ENCODE data around the gene HMCN2. TPM values are rescaled to one million over a fixed set of nuclear protein-coding genes. Genes with fewer than 3 reads are reported as not detected.

The HMCN2 gene
- total RNA-seq, 1 experiment from 2014 or later: 8.6 TPM

GRCh38 chr9:130390986-130391385, 125.4 kb downstream of the HMCN2 start:
- H2AFZ ChIP-seq (ENCODE audit: low read length): no peak overlapping the region
- H4K5ac ChIP-seq (ENCODE audit: insufficient read length, low read depth, low read length): no peak overlapping the region
- no peak overlapping the region for H3K18ac ChIP-seq (ENCODE audit: insufficient read length, low read depth, low read length)
- no peak overlapping the region for H2BK120ac ChIP-seq (ENCODE audit: low read depth, low read length, poor library complexity, severe bottlenecking)
- H3K56ac ChIP-seq (ENCODE audit: insufficient read length, low read depth, low read length): no peak overlapping the region
- DNase-seq: no peak
- H3K14ac ChIP-seq (ENCODE audit: insufficient read depth, low read length): no peak overlapping the region
- H4K20me1 ChIP-seq (ENCODE audit: control insufficient read depth, insufficient read depth, insufficient read length): no peaks in the 10 kb centered on the region
- no peaks in the 10 kb centered on the region for H3K79me1 ChIP-seq (ENCODE audit: insufficient read depth, low read depth, low read length, poor library complexity, severe bottlenecking)
- peaks cover 3 to 36% (median 3%) of the 10 kb centered on the region in 3 experiments; a peak in 5 of 7 replicates for H3K36me3 Mint-ChIP-seq (ENCODE audit: insufficient read depth in 1 of 3, low read depth in 3 of 3)
- no peak overlapping the region for H3K4me2 ChIP-seq (ENCODE audit: insufficient read depth, insufficient read length, low read length)
- H3K27me3 ChIP-seq (ENCODE audit: insufficient read depth, low read length): no peaks in the 10 kb centered on the region
- H3K23ac ChIP-seq (ENCODE audit: insufficient read length, low read depth, low read length): no peak overlapping the region
- peaks cover 1% of the 10 kb centered on the region; the same call in 1 of the 2 replicates for H3K27me3 Mint-ChIP-seq (ENCODE audit: low read depth)
- no peak overlapping the region for H3K9ac ChIP-seq (ENCODE audit: extremely low read depth, insufficient read length, low read length)
- no peak overlapping the region for H3K4me3 Mint-ChIP-seq
- no peaks in the 10 kb centered on the region for H3K9me3 ChIP-seq (ENCODE audit: control insufficient read depth, low read depth, low read length)
- WGBS (ENCODE audit: extremely low coverage, insufficient read length, low lambda C conversion rate): no CpG with 5 or more reads among the region's 27 CpGs
- TF ChIP-seq CTCF (conservative IDR thresholded peaks at IDR 0.05): no peak
- no peaks in the 10 kb centered on the region for H3K79me2 ChIP-seq (ENCODE audit: insufficient read depth, low read length)
- no peak overlapping the region for H3K27ac Mint-ChIP-seq
- no peaks in the 10 kb centered on the region for H3K4me1 ChIP-seq (ENCODE audit: insufficient read depth, low read length)
- no peak overlapping the region for H2BK5ac ChIP-seq (ENCODE audit: insufficient read length, low read length)
- peaks cover 16 to 19% of the 10 kb centered on the region in 2 experiments for H3K4me1 Mint-ChIP-seq
- no peak overlapping the region for H2AK5ac ChIP-seq (ENCODE audit: insufficient read length, low read length)
- H3K23me2 ChIP-seq (ENCODE audit: insufficient read length, low read depth, low read length, poor library complexity, severe bottlenecking): no peaks in the 10 kb centered on the region
- H3K9me3 Mint-ChIP-seq: no peaks in the 10 kb centered on the region; a peak in 2 of 5 replicates
- no peak overlapping the region for H2BK15ac ChIP-seq (ENCODE audit: low read depth, low read length)
- no peak overlapping the region for H3K27ac ChIP-seq (ENCODE audit: insufficient read length, low read depth, low read length)
- H3K4ac ChIP-seq (ENCODE audit: low read depth, low read length): no peak overlapping the region
- H4K91ac ChIP-seq (ENCODE audit: insufficient read length, low read depth, low read length): no peak overlapping the region
- H2BK20ac ChIP-seq (ENCODE audit: low read depth, low read length, poor library complexity, severe bottlenecking): no peak overlapping the region
- no peak overlapping the region for H4K8ac ChIP-seq (replicated peaks; ENCODE audit: insufficient read length, low read depth, low read length)
- H3T11ph ChIP-seq (ENCODE audit: low read length): no peak overlapping the region
- H2BK12ac ChIP-seq (ENCODE audit: insufficient read length, low read depth, low read length): no peak overlapping the region

Measured in H9 (cell line).